ENCODE measurements around the gene TRAPPC3. TPM values are rescaled to one million over a fixed set of nuclear protein-coding genes. Genes with fewer than 3 reads are reported as not detected.
A peak's percentile ranks its signal among the peaks of the same experiment; 100 is the strongest.

TRAPPC3 gene
- total RNA-seq, 1 donor = 80.8 TPM

GRCh38 chr1:36137776-36138175 lies 11.5 kb downstream of the TRAPPC3 start:
- DNase-seq (ENCODE audit: low read depth) = no peak
- TF ChIP-seq, protein P1, sequence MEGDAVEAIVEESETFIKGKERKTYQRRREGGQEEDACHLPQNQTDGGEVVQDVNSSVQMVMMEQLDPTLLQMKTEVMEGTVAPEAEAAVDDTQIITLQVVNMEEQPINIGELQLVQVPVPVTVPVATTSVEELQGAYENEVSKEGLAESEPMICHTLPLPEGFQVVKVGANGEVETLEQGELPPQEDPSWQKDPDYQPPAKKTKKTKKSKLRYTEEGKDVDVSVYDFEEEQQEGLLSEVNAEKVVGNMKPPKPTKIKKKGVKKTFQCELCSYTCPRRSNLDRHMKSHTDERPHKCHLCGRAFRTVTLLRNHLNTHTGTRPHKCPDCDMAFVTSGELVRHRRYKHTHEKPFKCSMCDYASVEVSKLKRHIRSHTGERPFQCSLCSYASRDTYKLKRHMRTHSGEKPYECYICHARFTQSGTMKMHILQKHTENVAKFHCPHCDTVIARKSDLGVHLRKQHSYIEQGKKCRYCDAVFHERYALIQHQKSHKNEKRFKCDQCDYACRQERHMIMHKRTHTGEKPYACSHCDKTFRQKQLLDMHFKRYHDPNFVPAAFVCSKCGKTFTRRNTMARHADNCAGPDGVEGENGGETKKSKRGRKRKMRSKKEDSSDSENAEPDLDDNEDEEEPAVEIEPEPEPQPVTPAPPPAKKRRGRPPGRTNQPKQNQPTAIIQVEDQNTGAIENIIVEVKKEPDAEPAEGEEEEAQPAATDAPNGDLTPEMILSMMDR (IDR thresholded peaks at IDR 0.05; ENCODE audit: insufficient read depth, low read length) = no peak
- H3K4me3 ChIP-seq (ENCODE audit: low read depth, low read length) = no peak overlapping the region

DNA sequence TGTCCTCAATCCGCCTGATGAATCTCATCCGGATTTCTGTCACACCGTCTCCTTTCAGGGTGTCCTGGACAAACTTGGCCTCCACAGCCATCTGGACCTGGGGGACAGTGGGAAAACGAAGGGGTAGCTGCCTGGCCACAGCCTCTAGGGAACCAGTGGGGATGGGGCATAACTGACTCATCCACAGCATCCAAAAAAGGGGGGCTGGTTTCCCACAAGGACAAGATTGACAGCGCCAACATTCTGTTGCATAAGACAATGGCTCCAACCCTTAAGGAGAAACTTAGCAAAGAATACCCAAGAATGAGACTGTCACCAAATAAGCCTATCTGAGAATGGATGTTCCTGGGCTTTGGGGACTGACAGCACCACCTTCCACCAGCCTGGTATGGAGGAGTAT lies 12.1 kb downstream of the TRAPPC3 start:
- TF ChIP-seq, protein P1 (IDR thresholded peaks at IDR 0.05; ENCODE audit: insufficient read depth, low read length) = no peak
- no peak overlapping the region for H3K4me3 ChIP-seq (ENCODE audit: low read depth, low read length)
- no peak for DNase-seq (ENCODE audit: low read depth)

DNA sequence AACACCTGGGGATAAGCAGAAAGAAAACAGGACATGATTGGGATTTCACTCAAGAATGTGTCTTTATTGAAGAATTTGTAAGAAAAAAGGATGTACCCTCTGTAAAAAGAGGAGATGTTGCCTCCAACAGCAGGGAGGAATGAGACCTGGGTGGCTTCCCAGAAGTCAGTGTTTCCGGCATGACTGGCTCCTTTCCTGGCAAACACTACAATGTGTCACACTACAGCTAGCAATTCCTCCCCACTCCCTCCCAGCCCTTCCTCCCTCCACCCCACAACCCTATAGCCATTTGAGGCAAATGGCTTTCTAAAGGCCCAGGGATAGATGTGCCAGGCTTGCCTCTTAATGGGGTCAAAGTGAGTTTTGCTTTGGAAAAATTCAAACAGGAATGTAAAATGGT lies 12.8 kb downstream of the TRAPPC3 start:
- TF ChIP-seq, protein P1 (IDR thresholded peaks at IDR 0.05; ENCODE audit: insufficient read depth, low read length) = no peak

DNA sequence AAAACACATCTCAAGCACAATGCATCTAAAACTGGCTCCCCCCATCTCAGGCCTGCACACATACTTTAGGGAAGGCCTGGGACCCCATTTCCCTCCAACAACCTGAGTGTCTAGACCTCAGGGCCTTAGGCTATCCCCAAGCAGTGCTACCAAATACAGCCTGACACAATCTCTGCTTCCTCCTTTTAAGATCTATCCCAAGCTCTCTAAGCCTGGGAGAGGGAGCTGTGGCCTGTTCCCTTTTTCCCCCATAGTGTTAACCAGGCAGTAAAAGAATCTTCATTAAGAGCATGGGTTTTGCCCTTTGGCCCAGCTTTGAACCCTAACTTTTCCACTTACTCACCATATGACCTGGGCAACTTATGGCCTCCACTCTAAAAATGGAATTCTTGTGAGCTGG lies 13.5 kb downstream of the TRAPPC3 start:
- no peak for DNase-seq (ENCODE audit: low read depth)
- TF ChIP-seq, protein P1 (IDR thresholded peaks at IDR 0.05; ENCODE audit: insufficient read depth, low read length) = no peak
- no peak overlapping the region for H3K4me3 ChIP-seq (ENCODE audit: low read depth, low read length)

More for the DNA sequence above, 12.8 kb downstream of the TRAPPC3 start:
- no peak overlapping the region for H3K4me3 ChIP-seq (ENCODE audit: low read depth, low read length)
- DNase-seq (ENCODE audit: low read depth) = peak; percentile 94

DNA sequence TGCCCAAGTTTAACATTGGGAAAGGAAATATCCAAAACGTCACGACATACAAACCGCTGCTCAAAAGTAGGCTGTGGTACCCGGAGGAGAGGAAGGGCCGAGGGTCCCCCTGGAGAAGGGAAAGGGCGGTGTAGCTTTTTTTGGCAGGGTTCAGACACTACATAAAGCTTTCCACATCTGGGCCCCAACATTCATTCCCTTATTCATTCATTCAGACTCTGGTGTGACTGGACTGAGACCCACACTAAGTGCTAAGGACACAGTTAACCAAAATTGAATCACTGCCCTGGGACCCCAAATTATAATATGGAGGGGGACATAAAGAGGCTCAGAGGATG lies 14.0 kb downstream of the TRAPPC3 start:
- TF ChIP-seq, protein P1 (IDR thresholded peaks at IDR 0.05; ENCODE audit: insufficient read depth, low read length) = no peak
- no peak for DNase-seq (ENCODE audit: low read depth)

GRCh38 chr1:36134505-36135329 lies 14.6 kb downstream of the TRAPPC3 start:
- TF ChIP-seq, protein P1 (IDR thresholded peaks at IDR 0.05; ENCODE audit: insufficient read depth, low read length) = peak; percentile 79
- DNase-seq (ENCODE audit: low read depth) = peak; percentile 89
- no peak overlapping the region for H3K4me3 ChIP-seq (ENCODE audit: low read depth, low read length)

More for the DNA sequence above, 14.0 kb downstream of the TRAPPC3 start:
- H3K4me3 ChIP-seq (ENCODE audit: low read depth, low read length) = no peak overlapping the region

All from fibroblast of the aortic adventitia (primary cell).